Testis (tissue), 2 donors: ENCODE results near the gene HTT.

ENCODE experiments used
- CTCF ChIP-seq, 3 experiments: fragments of 450-650 bp in 2 of 3; fragments of 200-600 bp in 1 of 3; sonication (generic) in 1 of 3; IDR thresholded peaks; one replicate each; pipeline ENCODE4 v1.5.1; 2016 to 2019; ENCODE audit warnings: antibody characterized with exemption in 3 of 3, mild to moderate bottlenecking in 2 of 3, moderate library complexity in 1 of 3
- POLR2A ChIP-seq: fragments of 450-650 bp; IDR thresholded peaks from one replicate; pipeline ENCODE4 v1.6.1; 2017; ENCODE audit warnings: antibody characterized with exemption, mild to moderate bottlenecking, moderate library complexity

DNA sequence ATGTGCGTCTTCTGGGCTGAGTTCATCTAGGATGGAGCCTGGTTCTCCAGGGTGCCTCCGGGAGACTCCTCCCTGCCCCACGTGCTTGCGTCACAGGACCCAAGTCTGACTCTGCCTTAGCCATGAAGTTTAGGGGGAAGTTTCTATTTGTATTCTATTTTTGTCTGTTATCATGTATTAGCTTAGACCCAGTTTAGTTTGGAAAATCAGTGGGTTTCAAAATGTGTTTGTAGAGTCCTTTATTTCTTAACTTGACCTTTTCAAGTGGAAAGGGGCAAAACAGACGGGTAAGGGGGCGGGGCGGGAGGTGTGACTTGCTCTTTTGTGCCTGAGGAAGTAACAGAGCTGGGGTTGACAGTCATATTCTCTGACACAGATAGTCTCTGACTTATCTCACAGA lies 86.0 kb downstream of the HTT start:
- TF ChIP-seq POLR2A (no peak), CTCF (IDR thresholded peaks at IDR 0.05) (no peak)
